HepG2 (cell line): ENCODE measurements around the gene ADAR. TPM values are rescaled to one million over a fixed set of nuclear protein-coding genes. Genes with fewer than 3 reads are reported as not detected.

Source experiments
- ATAC-seq: fragments of 200-7000 bp; cut with Tn5 transposase; 3 replicates; pipeline ENCODE4 v1.9.1; 2020; ENCODE audit warnings: mild to moderate bottlenecking, moderate library complexity
- BruUV-seq: library from RNA; stranded (reverse); fragments of 400-500 nt; replicated peaks from 2 replicates; lab custom pipeline; 2021; lab: Mats Ljungman, UMichigan
- CTCF ChIA-PET: fragments of 300-600 bp; formaldehyde crosslinking; extraction: SDS; loops from one replicate; lab custom pipeline; 2021; ENCODE audit warnings: low total read pairs, inconsistent platforms, low intra/inter-chr PET ratio; lab: Yijun Ruan, JAX
- POLR2A ChIA-PET: fragments of 350-600 bp; sonication (Branson Sonifier 250); formaldehyde crosslinking; loops from one replicate; lab custom pipeline; 2020; ENCODE audit warnings: antibody characterized with exemption, inconsistent platforms; lab: Yijun Ruan, JAX
- DNase-seq: peaks from one replicate; pipeline ENCODE4 v3.0.0-alpha.2; 2015; ENCODE audit warnings: low spot score
- FAIRE-seq: peaks from 3 replicates; lab custom pipeline; 2011; peaks lifted over from hg19 to GRCh38; lab: Jason Lieb, UNC
- H2AFZ ChIP-seq: one replicate; pipeline ENCODE4 v1.6.1; 2011; ENCODE audit warnings: low read length, inconsistent platforms
- H3K27ac ChIP-seq: fragments of 300-600 bp; 3 replicates; pipeline ENCODE4 v1.8.0; 2011; ENCODE audit warnings: mixed run types, mild to moderate bottlenecking, mixed read lengths, low read length, inconsistent platforms; ENCODE audit not compliant: insufficient read depth; ENCODE audit errors: extremely low read length
- H3K27me3 ChIP-seq, 2 experiments: fragments of 200-600 bp in 1 of 2; 2 replicates in 1 of 2; 3 replicates in 1 of 2; pipeline versions ENCODE4 v1.6.0 to v1.8.0; 2011; ENCODE audit warnings: low read length in 2 of 2, mild to moderate bottlenecking in 2 of 2, moderate library complexity in 2 of 2, inconsistent platforms in 1 of 2; ENCODE audit not compliant: insufficient read depth in 2 of 2, control insufficient read depth in 1 of 2
- H3K36me3 ChIP-seq, 2 experiments: fragments of 200-600 bp in 1 of 2; replicated peaks in 1 of 2; 2 replicates in 1 of 2; 3 replicates in 1 of 2; pipeline versions ENCODE4 v1.5.1 to v1.8.0; 2011; ENCODE audit warnings: low read length in 2 of 2, inconsistent platforms in 1 of 2; ENCODE audit not compliant: insufficient read depth in 2 of 2, control insufficient read depth in 1 of 2
- H3K4me1 ChIP-seq: 2 replicates; pipeline ENCODE4 v1.5.1; 2012; ENCODE audit warnings: low read length, inconsistent platforms; ENCODE audit not compliant: insufficient read depth
- H3K4me2 ChIP-seq: 2 replicates; pipeline ENCODE4 v1.6.0; 2011; ENCODE audit warnings: low read depth, low read length, inconsistent platforms
- H3K4me3 ChIP-seq, 3 experiments: fragments of 200-600 bp in 1 of 3; sonication (generic), shearing (Covaris generic) in 1 of 3; replicated peaks in 1 of 3; 2 replicates each; pipeline ENCODE4 v1.5.1; 2011 to 2016; ENCODE audit warnings: low read length in 3 of 3, inconsistent platforms in 2 of 3, low read depth in 2 of 3, mild to moderate bottlenecking in 2 of 3, control low read depth in 1 of 3, mixed read lengths in 1 of 3; ENCODE audit not compliant: insufficient read depth in 1 of 3
- H3K79me2 ChIP-seq: one replicate; pipeline ENCODE4 v1.6.1; 2011; ENCODE audit warnings: low read length, inconsistent platforms; ENCODE audit not compliant: insufficient read depth
- H3K9ac ChIP-seq: 2 replicates; pipeline ENCODE4 v1.6.0; 2011; ENCODE audit warnings: mild to moderate bottlenecking, low read depth, low read length, inconsistent platforms; ENCODE audit not compliant: insufficient read depth
- H3K9me3 ChIP-seq: 2 replicates; pipeline ENCODE4 v1.5.1; 2012; ENCODE audit warnings: mild to moderate bottlenecking, low read length
- H4K20me1 ChIP-seq: 2 replicates; pipeline ENCODE4 v1.6.0; 2011; ENCODE audit warnings: inconsistent platforms, mild to moderate bottlenecking, low read length, moderate library complexity; ENCODE audit not compliant: insufficient read depth
- EP300 ChIP-seq, 3 experiments: sonication (generic) in 1 of 3; formaldehyde crosslinking in 1 of 3; IDR thresholded peaks; 2 replicates each; pipeline versions ENCODE4 v1.5.1 to v1.6.1; 2011 to 2020; ENCODE audit warnings: low read depth in 2 of 3, low read length in 2 of 3, borderline replicate concordance in 1 of 3, improper control_type of control experiment in 1 of 3, mild to moderate bottlenecking in 1 of 3, missing genetic modification reagents in 1 of 3, moderate library complexity in 1 of 3
- MEIS1 ChIP-seq: sonication (generic); formaldehyde crosslinking; IDR thresholded peaks from 2 replicates; pipeline ENCODE4 v1.9.0; 2021; ENCODE audit warnings: mild to moderate bottlenecking, missing genetic modification reagents, moderate library complexity, borderline replicate concordance
- PRDM10 ChIP-seq: sonication (generic); formaldehyde crosslinking; IDR thresholded peaks from 2 replicates; pipeline ENCODE4 v1.4.0; 2020; ENCODE audit warnings: low read depth, missing genetic modification reagents
- SNRNP70 ChIP-seq: fragments of 200-400 bp; formaldehyde crosslinking; IDR thresholded peaks from 2 replicates; pipeline ENCODE4 v1.6.1; 2017; ENCODE audit warnings: mild to moderate bottlenecking, low read depth, low read length, moderate library complexity
- ZBTB40 ChIP-seq, 2 experiments: fragments of 450-650 bp in 1 of 2; sonication (generic) in 1 of 2; formaldehyde crosslinking in 1 of 2; IDR thresholded peaks; 2 replicates each; pipeline versions ENCODE4 v1.6.1 to v1.8.0; 2016 to 2022; ENCODE audit warnings: antibody characterized with exemption in 1 of 2, mild to moderate bottlenecking in 1 of 2, missing genetic modification reagents in 1 of 2
- ZNF572 ChIP-seq: sonication (generic); formaldehyde crosslinking; IDR thresholded peaks from 2 replicates; pipeline ENCODE4 v1.5.1; 2020; ENCODE audit warnings: mild to moderate bottlenecking, missing genetic modification reagents
- ZNF614 ChIP-seq: IDR thresholded peaks from 2 replicates; pipeline ENCODE4 v1.6.1; 2018; ENCODE audit warnings: missing biosample characterization, missing genetic modification reagents, inconsistent platforms, borderline replicate concordance
- in situ Hi-C: cut with HindIII; loops from 2 replicates; pipeline ENCODE4 v1.10.0; 2017; ENCODE audit warnings: low pct_unique_long_range_greater_than_20kb; ENCODE audit not compliant: extremely low pct_ligation_motif_present
- intact Hi-C: fragments of 100-400 bp; cut with micrococcal nuclease; formaldehyde crosslinking; loops from one replicate; pipeline ENCODE4 v1.10.0; 2022; ENCODE audit not compliant: unreplicated experiment
- polyA plus RNA-seq, 8 experiments: library from polyadenylated mRNA; depleted of rRNA in 3 of 8; stranded (reverse) in 7 of 8; unstranded in 1 of 8; fragments of >200 nt; fragmentation: Illumina TruSeq in 4 of 8; extraction: Trizol in 4 of 8; gene quantifications; 2 replicates each; pipeline versions ENCODE4 v1.2.1 to v1.2.3, GENCODE V29; 2011 to 2016; ENCODE audit warnings: low read depth in 4 of 8, missing spikeins in 1 of 8, mixed read lengths in 1 of 8; ENCODE audit not compliant: insufficient read depth in 1 of 8
- total RNA-seq, 5 experiments: library from RNA; depleted of rRNA; stranded (reverse); fragments of >200 nt; fragmentation: Illumina TruSeq; extraction: Trizol; gene quantifications; 2 replicates each; pipeline ENCODE4 v1.2.3, GENCODE V29; 2016; ENCODE audit warnings: low read depth in 1 of 5

The ADAR gene
- total and polyA plus RNA-seq, 2 of the 13 experiments (the other 11 are each of a cell fraction or from before 2014, with no cell fraction given), result 70.8 to 86.2 TPM

GRCh38 chr1:154623358-154623757 is 15.4 kb upstream of the ADAR start (continued):
- TF ChIP-seq ZBTB40 (IDR thresholded peaks at IDR 0.05), result no peak
- TF ChIP-seq ZBTB40 (CRISPR knock-in tag; IDR thresholded peaks at IDR 0.05), result no peak
- TF ChIP-seq ZNF614 (CRISPR knock-in tag), result no peak

GRCh38 chr1:154622503-154623039 is 14.6 kb upstream of the ADAR start:
- H4K20me1 ChIP-seq, result peaks cover 39% of the 10 kb centered on the region
- H3K4me2 ChIP-seq, result no peak overlapping the region
- ATAC-seq (no peak), FAIRE-seq (no peak), DNase-seq (no peak)
- BruUV-seq, result no TSS peak
- H3K27me3 ChIP-seq, result no peaks in the 10 kb centered on the region; a peak in 1 of 5 replicates
- no peak overlapping the region for H3K27ac ChIP-seq
- no peak for TF ChIP-seq MEIS1 (CRISPR knock-in tag)
- no peak for TF ChIP-seq EP300 (IDR thresholded peaks at IDR 0.05; ENCODE audit: low read depth in 2 of 2, low read length in 2 of 2)
- TF ChIP-seq EP300 (CRISPR knock-in tag; IDR thresholded peaks at IDR 0.05; ENCODE audit: borderline replicate concordance), result no peak
- no peak for TF ChIP-seq ZNF572 (CRISPR knock-in tag)
- TF ChIP-seq SNRNP70, result no peak
- TF ChIP-seq PRDM10 (CRISPR knock-in tag), result no peak
- in situ Hi-C loops, result no loop called here
- no peak overlapping the region for H2AFZ ChIP-seq
- ChIA-PET POLR2A (no interaction called here), CTCF (no interaction called here)
- peaks cover 37% of the 10 kb centered on the region for H3K4me1 ChIP-seq
- peaks cover 0 to 13% of the 10 kb centered on the region in 2 experiments; a peak in 2 of 5 replicates for H3K36me3 ChIP-seq
- no peak overlapping the region for H3K9ac ChIP-seq
- no peaks in the 10 kb centered on the region for H3K9me3 ChIP-seq
- peaks cover 96% of the 10 kb centered on the region for H3K79me2 ChIP-seq
- intact Hi-C loops, result no loop called here
- H3K4me3 ChIP-seq, result no peak overlapping the region
